ENCODE data around the gene GBP3. TPM values are rescaled to one million over a fixed set of nuclear protein-coding genes. Genes with fewer than 3 reads are reported as not detected.
"Not testable (repeated sequence)": the region's sequence is repeated elsewhere in the genome, so short reads cannot be mapped to it uniquely, and the experiment has no call there.

GBP3 gene
- total RNA-seq, 1 donor from 2014 or later: 6.6 TPM

- no peak for DNase-seq (ENCODE audit: low spot score)
- intact Hi-C loops (cut with DNase I): no loop called here
Measured at GRCh38 chr1:89043940-89044339, 21.3 kb upstream of the GBP3 start.

GRCh38 chr1:89042491-89042890 lies 19.8 kb upstream of the GBP3 start:
- no peak for DNase-seq (ENCODE audit: low spot score)
- intact Hi-C loops (cut with DNase I): no loop called here

- DNase-seq (ENCODE audit: low spot score): no peak
- intact Hi-C loops (cut with DNase I): no loop called here
Measured at GRCh38 chr1:89041721-89042120, 19.1 kb upstream of the GBP3 start.

DNA sequence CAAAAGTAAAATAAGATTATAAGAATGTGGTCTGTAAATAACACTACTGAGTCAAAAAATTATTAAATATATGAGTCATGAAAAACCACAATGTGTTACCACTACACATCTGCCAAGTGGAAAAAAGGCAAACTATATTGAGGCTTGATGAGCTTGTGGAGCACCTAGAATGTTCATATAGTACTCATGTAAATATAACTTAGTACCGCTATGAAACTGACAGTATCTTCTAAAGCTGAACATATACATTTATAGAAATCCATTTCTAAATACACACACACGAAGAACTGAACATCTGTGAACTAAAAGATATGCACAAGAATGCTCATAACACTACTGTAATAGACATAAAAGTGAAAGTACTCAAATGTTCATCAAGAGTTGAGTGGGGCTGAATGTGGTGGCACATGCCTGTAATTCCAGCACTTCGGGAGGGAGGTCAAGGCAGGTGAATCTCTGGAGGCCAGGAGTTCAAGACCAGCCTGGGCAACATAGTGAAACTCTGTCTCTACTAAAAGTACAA lies 18.5 kb upstream of the GBP3 start:
- no peak for DNase-seq (ENCODE audit: low spot score)
- intact Hi-C loops (cut with DNase I): no loop called here

DNA sequence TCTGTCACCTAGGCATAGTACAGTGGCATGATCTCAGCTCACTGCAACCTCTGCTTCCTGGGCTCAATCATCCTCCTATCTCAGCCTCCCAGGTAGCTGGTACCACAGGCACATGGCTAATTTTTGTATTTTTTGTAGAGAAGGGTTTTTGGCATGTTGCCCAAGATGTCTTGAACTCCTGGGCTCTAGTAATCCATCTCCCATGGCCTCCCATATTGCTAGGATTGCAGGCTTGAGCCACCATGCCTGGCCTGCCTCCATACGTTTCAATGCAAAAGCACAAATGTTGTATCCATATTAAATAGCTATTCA lies 17.6 kb upstream of the GBP3 start:
- DNase-seq (ENCODE audit: low spot score): no peak
- intact Hi-C loops (cut with DNase I): no loop called here

GRCh38 chr1:89037186-89037585 lies 14.5 kb upstream of the GBP3 start:
- DNase-seq (ENCODE audit: low spot score): no peak
- intact Hi-C loops (cut with DNase I): no loop called here

DNA sequence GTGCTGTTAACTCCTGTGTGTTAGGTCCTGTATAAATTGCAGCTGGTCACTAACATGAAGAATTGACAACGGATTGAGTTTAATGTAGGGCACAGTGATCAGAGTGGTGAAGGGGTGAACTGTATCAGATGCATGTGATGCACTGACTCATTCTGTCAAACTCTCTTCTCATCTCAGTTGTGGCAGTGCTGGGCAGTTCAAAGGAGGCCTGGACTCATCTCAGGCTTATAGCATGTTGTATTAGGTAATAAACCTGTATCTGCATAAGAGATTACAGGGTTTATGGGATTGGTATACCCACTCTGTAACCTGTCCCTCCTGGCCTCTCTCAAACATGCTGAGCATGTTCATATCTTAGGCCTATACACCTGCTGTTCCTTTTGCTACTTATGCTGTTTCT lies 12.4 kb upstream of the GBP3 start:
- intact Hi-C loops (cut with DNase I): no loop called here
- DNase-seq (ENCODE audit: low spot score): no peak

- intact Hi-C loops (cut with DNase I); DNase-seq (ENCODE audit: low spot score): not testable (repeated sequence)
Measured at GRCh38 chr1:89034004-89034403, 11.3 kb upstream of the GBP3 start.

GRCh38 chr1:89029051-89029450 lies 6.4 kb upstream of the GBP3 start:
- intact Hi-C loops (cut with DNase I); DNase-seq (ENCODE audit: low spot score): not testable (repeated sequence)

GRCh38 chr1:89025928-89026327 lies 3.3 kb upstream of the GBP3 start:
- intact Hi-C loops (cut with DNase I): no loop called here
- no peak for DNase-seq (ENCODE audit: low spot score)

GRCh38 chr1:89023026-89023425 lies 360 bp upstream of the GBP3 start:
- intact Hi-C loops (cut with DNase I): loop anchor here (5.0 kb wide), 2 partner anchors 39 to 174 kb away; partner anchors contain the start of gene GBP4
- DNase-seq (ENCODE audit: low spot score): no peak

GRCh38 chr1:89018318-89018717 lies 4.3 kb downstream of the GBP3 start:
- DNase-seq (ENCODE audit: low spot score); intact Hi-C loops (cut with DNase I): not testable (repeated sequence)

GRCh38 chr1:89008511-89008910 lies 14.2 kb downstream of the GBP3 start:
- no peak for DNase-seq (ENCODE audit: low spot score)
- intact Hi-C loops (cut with DNase I): no loop called here

DNA sequence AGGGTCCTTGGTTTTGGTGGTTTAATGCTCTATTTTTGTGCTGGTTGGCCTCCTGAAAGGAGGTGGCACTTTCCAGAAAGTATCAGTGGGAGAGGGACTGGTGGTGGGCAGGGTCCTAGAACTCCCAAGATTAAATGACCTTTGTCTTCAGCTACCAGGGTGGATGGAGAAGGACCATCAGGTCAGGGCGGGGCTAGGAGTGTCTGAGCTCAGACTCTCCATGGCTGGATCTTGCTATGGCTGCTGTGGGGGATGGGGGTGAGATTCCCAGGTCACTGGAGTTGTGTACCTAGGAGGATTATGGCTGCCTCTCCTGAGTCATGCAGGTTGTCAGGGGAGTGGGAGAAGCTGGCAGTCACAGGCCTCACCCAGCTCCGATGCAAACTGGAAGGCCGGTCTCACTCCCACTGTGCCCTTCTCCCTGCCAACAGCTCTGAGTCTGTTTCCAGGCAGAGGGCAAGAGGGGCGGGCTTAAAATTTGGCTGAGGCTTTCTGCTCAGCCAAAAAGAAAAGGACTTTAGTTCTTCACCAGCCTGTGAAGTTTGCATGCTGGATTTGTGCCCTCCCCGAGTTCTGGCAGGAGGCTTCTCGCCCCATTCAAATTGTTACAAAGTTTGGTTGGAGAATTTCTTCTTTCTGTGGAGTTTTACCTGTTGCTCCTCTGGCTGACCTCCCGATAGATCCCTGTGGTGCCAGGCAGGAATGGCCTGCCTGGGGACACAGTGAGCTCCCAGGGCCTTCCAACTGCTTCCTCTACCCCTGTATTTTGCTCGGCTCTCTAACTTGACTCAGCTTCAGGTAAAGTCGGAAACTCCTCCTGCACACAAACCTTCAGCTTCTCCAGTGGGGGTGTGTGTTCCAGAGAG lies 17.1 kb downstream of the GBP3 start:
- intact Hi-C loops (cut with DNase I): no loop called here
- no peak for DNase-seq (ENCODE audit: low spot score)

- intact Hi-C loops (cut with DNase I); DNase-seq (ENCODE audit: low spot score): not testable (repeated sequence)
Measured at GRCh38 chr1:89002176-89002575, 20.5 kb downstream of the GBP3 start.

GRCh38 chr1:89001510-89001909 lies 21.2 kb downstream of the GBP3 start:
- intact Hi-C loops (cut with DNase I): no loop called here
- no peak for DNase-seq (ENCODE audit: low spot score)

DNA sequence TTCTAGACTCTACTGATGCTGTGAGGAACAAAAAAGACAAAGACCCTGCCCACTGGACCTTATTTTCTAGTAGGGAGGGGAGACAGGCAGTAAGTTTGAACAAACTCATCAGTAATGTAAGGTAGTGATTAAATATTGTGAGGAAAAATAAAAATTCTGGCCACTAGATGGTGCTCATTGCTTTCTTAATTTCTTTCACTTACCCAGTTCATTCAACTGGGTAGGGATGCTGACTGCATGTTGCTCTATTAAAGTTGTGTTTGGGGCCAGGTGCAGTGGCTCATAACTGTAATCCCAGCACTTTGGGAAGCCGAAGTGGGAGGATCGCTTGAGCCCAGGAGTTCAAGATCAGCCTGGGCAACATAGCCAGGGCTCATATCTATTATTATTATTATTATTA lies 23.9 kb downstream of the GBP3 start:
- DNase-seq (ENCODE audit: low spot score): no peak

DNA sequence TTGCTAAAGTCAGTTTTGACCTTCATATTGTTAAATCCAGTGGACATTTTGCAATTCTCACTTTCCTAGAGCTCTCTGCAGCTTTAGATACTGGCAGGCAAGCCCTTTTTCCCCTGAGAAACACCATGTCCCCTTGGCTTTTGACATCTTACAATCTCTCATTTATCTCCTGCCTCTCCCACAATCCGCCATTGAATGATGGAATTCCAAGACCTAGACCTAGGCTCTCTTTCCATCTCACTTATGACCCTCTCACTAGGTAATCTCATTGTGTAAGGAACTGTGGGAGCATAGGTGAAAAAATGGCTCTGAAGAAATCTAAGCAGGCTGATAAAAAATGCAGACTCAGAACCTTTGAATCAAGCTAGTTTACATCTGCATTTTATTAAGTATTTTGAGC lies 32.2 kb downstream of the GBP3 start:
- no peak for DNase-seq (ENCODE audit: low spot score)
- intact Hi-C loops (cut with DNase I): no loop called here

More for the DNA sequence above, 23.9 kb downstream of the GBP3 start:
- intact Hi-C loops (cut with DNase I): loop anchor here (2.0 to 5.0 kb wide), 2 partner anchors 360 to 454 kb away; no protein-coding TSS in a partner anchor

GRCh38 chr1:88985692-88986091 lies 37.0 kb downstream of the GBP3 start:
- intact Hi-C loops (cut with DNase I): no loop called here
- DNase-seq (ENCODE audit: low spot score): no peak

DNA sequence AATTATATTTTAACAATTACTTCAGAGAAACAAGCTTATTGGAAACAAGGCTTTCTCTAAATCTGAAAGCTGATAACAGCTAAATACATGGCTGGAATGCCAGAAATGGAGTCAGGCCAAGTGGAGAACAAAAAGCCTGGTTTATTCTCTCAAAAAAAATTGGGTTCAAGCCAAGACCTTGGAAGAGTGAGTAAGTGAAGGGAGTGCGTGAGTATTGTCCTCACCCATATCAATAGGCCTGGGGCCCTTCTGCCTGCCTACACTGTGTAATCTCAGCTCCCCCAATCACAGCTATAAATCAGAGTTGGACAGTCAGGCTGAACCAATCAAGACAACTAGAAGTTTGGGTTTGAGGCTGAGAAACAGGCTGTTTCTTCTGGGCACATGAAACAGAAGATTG lies 37.6 kb downstream of the GBP3 start:
- DNase-seq (ENCODE audit: low spot score): no peak
- intact Hi-C loops (cut with DNase I): no loop called here

DNA sequence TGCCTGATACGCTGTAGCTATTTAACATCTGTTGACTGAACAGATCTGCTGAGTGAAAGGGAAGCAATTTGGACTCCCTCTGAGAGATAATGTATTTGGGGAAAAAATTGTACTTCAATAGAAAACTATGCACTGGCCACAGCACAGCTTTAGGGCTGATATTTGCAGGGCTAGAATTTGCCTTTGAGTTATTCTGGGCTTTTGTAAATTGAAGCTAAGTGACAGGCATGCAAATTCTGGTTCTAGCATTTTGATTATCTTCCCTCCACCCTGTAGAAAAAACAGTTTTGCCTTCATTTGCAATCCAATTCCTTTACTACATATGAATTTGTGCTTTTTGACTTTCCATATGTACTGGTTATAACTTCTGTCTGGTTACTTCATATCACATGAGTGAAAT lies 38.1 kb downstream of the GBP3 start:
- intact Hi-C loops (cut with DNase I): no loop called here
- no peak for DNase-seq (ENCODE audit: low spot score)
